OCI-LY7 (cell line): Measurements from ENCODE around the gene KCNJ11. TPM values are rescaled to one million over a fixed set of nuclear protein-coding genes. Genes with fewer than 3 reads are reported as not detected.
"Not testable (repeated sequence)": the region's sequence is repeated elsewhere in the genome, so short reads cannot be mapped to it uniquely, and the experiment has no call there.

Source experiments
- BruUV-seq: library from RNA; stranded (reverse); fragments of 400-500 nt; replicated peaks from 2 replicates; lab custom pipeline; 2021; lab: Mats Ljungman, UMichigan
- CTCF ChIA-PET: fragments of 300-600 bp; sonication (Branson Sonifier 250); formaldehyde crosslinking; loops from one replicate; lab custom pipeline; 2022; ENCODE audit warnings: antibody characterized with exemption; ENCODE audit not compliant: unreplicated experiment; lab: Charles Lee
- POLR2A ChIA-PET: fragments of 300-600 bp; sonication (Branson Sonifier 250); formaldehyde crosslinking; loops from one replicate; lab custom pipeline; 2022; ENCODE audit warnings: antibody characterized with exemption; lab: Charles Lee
- DNase-seq: peaks from one replicate; pipeline ENCODE4 v3.0.0-alpha.2; 2015; ENCODE audit warnings: low spot score
- H2AFZ ChIP-seq: fragments of 200-600 bp; sonication (generic), shearing (Covaris generic); 2 replicates; pipeline ENCODE4 v1.6.1; 2014; ENCODE audit warnings: mild to moderate bottlenecking, antibody characterized with exemption, low read length, moderate library complexity
- H3K27ac ChIP-seq: fragments of 200-600 bp; sonication (generic); 2 replicates; pipeline ENCODE4 v1.5.1; 2014; ENCODE audit warnings: mixed run types, low read depth, mild to moderate bottlenecking, moderate library complexity, low read length, inconsistent platforms; ENCODE audit not compliant: poor library complexity, severe bottlenecking
- H3K36me3 ChIP-seq: fragments of 200-600 bp; sonication (generic); 2 replicates; pipeline ENCODE4 v1.6.1; 2014; ENCODE audit warnings: mild to moderate bottlenecking, antibody characterized with exemption, low read length, moderate library complexity, mixed read lengths; ENCODE audit not compliant: insufficient read depth
- H3K4me1 ChIP-seq: fragments of 200-600 bp; sonication (generic); 2 replicates; pipeline ENCODE4 v1.5.1; 2014; ENCODE audit warnings: mild to moderate bottlenecking, low read length; ENCODE audit not compliant: insufficient read depth, poor library complexity, severe bottlenecking
- H3K4me2 ChIP-seq: fragments of 200-600 bp; sonication (generic); 2 replicates; pipeline ENCODE4 v1.6.1; 2014; ENCODE audit warnings: mild to moderate bottlenecking, low read length
- H3K4me3 ChIP-seq: fragments of 200-600 bp; sonication (generic); 2 replicates; pipeline ENCODE4 v1.5.1; 2014; ENCODE audit warnings: mild to moderate bottlenecking, low read depth, low read length; ENCODE audit not compliant: poor library complexity, severe bottlenecking
- H3K79me2 ChIP-seq: fragments of 200-600 bp; sonication (generic); 2 replicates; pipeline ENCODE4 v1.6.1; 2016; ENCODE audit warnings: low read depth, mild to moderate bottlenecking, low read length, moderate library complexity, mixed read lengths; ENCODE audit not compliant: insufficient read depth
- H3K9me2 ChIP-seq: fragments of 200-600 bp; sonication (generic); 2 replicates; pipeline ENCODE4 v1.6.1; 2016; ENCODE audit warnings: mild to moderate bottlenecking, low read length, mixed read lengths; ENCODE audit not compliant: insufficient read depth
- H3K9me3 ChIP-seq: fragments of 200-600 bp; sonication (generic); 2 replicates; pipeline ENCODE4 v1.6.1; 2014; ENCODE audit warnings: mild to moderate bottlenecking, mixed run types, low read length, mixed read lengths
- H4K20me1 ChIP-seq: fragments of 200-600 bp; sonication (generic); 2 replicates; pipeline ENCODE4 v1.6.1; 2014; ENCODE audit warnings: mild to moderate bottlenecking, antibody characterized with exemption, low read length, moderate library complexity, mixed read lengths; ENCODE audit not compliant: insufficient read depth
- EZH2phosphoT487 ChIP-seq: fragments of 200-600 bp; sonication (generic); IDR thresholded peaks from 2 replicates; pipeline ENCODE4 v1.6.1; 2018; ENCODE audit warnings: low read depth, borderline replicate concordance, mild to moderate bottlenecking, mixed run types, antibody characterized with exemption, low read length, moderate library complexity, mixed read lengths
- intact Hi-C: fragments of 100-400 bp; cut with micrococcal nuclease; formaldehyde crosslinking; loops from one replicate; pipeline ENCODE4 v1.10.0; 2022; ENCODE audit not compliant: unreplicated experiment
- total RNA-seq, 2 experiments: library from RNA; depleted of rRNA in 1 of 2; stranded (reverse); fragments of >200 nt in 1 of 2; shearing (Covaris generic) in 1 of 2; gene quantifications; 2 replicates each; pipeline ENCODE4 v1.2.3, GENCODE V29; 2014 to 2022
- TF ChIP-seq, protein P1 (sequence below): fragments of 200-600 bp; sonication (generic); conservative IDR thresholded peaks from 2 replicates; pipeline ENCODE4 v1.5.1; 2014; ENCODE audit warnings: mild to moderate bottlenecking, antibody characterized with exemption, low read length, moderate library complexity, mixed read lengths

KCNJ11 gene
- total RNA-seq, 2 experiments from 2014 or later, result 7.0 to 8.0 TPM

DNA sequence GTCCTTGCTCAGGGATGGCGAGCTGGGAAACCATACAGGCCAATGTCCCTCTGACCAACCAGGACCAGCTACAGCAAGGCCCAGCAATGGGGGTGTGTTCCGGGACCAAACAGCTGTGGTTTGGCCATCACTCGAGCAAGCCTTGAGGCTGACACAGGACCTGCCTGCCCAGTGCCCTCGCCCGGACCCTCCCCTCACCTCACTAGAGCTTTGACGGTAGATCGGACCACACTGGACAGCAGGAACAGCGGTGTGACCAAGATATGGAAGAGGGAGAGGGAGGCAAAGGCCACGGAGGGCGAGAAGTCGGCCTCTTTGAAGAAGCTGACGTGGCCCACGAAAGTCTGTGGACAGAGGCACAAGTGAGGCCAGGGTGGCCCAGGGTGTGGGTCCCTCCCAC, 42.2 kb upstream of the KCNJ11 start:
- CTCF ChIA-PET, result no interaction called here
- H3K4me2 ChIP-seq, result no peak overlapping the region

DNA sequence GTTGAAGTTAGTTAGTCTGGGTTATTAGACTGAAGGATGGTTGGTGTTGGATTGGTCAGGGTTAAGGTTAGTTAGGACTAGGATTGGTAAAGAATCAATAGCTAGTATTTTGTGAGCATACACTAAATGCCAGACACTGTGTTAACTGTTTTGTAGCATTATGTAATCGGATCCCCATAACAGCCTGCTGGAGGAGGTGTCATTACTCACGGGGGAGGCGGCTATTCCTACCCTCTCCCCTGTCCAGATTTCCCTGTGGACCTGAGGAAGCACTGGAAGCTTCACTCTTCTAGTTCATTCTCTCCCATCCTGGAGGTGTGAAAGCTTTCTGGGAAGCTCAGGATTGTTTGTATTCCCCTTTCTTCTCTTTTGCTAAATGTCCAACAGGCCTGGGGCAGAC, 40.5 kb upstream of the KCNJ11 start:
- Histone ChIP-seq H3K9me3 (no peaks in the 10 kb centered on the region), H3K79me2 (no peaks in the 10 kb centered on the region), H3K27ac (no peak overlapping the region), H4K20me1 (no peaks in the 10 kb centered on the region), H3K36me3 (no peaks in the 10 kb centered on the region), H3K4me1 (no peaks in the 10 kb centered on the region), H3K4me3 (no peak overlapping the region), H3K4me2 (no peak overlapping the region), H3K9me2 (no peaks in the 10 kb centered on the region), H2AFZ (no peak overlapping the region)
- CTCF ChIA-PET, result interaction anchor here (0.9 kb wide), 1 partner anchor 11 kb away, joined by 3 read pairs; no protein-coding TSS in a partner anchor
- no peak for TF ChIP-seq EZH2phosphoT487
- TF ChIP-seq, protein P1, sequence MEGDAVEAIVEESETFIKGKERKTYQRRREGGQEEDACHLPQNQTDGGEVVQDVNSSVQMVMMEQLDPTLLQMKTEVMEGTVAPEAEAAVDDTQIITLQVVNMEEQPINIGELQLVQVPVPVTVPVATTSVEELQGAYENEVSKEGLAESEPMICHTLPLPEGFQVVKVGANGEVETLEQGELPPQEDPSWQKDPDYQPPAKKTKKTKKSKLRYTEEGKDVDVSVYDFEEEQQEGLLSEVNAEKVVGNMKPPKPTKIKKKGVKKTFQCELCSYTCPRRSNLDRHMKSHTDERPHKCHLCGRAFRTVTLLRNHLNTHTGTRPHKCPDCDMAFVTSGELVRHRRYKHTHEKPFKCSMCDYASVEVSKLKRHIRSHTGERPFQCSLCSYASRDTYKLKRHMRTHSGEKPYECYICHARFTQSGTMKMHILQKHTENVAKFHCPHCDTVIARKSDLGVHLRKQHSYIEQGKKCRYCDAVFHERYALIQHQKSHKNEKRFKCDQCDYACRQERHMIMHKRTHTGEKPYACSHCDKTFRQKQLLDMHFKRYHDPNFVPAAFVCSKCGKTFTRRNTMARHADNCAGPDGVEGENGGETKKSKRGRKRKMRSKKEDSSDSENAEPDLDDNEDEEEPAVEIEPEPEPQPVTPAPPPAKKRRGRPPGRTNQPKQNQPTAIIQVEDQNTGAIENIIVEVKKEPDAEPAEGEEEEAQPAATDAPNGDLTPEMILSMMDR, result no peak
- POLR2A ChIA-PET, result interaction anchor here (0.7 to 0.9 kb wide), 2 partner anchors 28 to 91 kb away, joined by 3 to 4 read pairs; no protein-coding TSS in a partner anchor
- intact Hi-C loops, result no loop called here
- no TSS peak for BruUV-seq
- no peak for DNase-seq

More for the DNA sequence above, 42.2 kb upstream of the KCNJ11 start:
- H3K27ac ChIP-seq, result no peak overlapping the region
- no TSS peak for BruUV-seq
- intact Hi-C loops, result no loop called here
- H3K36me3 ChIP-seq, result no peaks in the 10 kb centered on the region
- TF ChIP-seq, protein P1, result no peak
- TF ChIP-seq EZH2phosphoT487, result no peak
- H3K9me2 ChIP-seq, result no peaks in the 10 kb centered on the region
- H3K9me3 ChIP-seq, result no peaks in the 10 kb centered on the region
- POLR2A ChIA-PET, result interaction anchor here (0.7 to 1.2 kb wide), 2 partner anchors 10 to 40 kb away, joined by 3 read pairs; no protein-coding TSS in a partner anchor
- no peaks in the 10 kb centered on the region for H3K4me1 ChIP-seq
- no peaks in the 10 kb centered on the region for H4K20me1 ChIP-seq
- DNase-seq, result no peak
- no peak overlapping the region for H3K4me3 ChIP-seq
- H3K79me2 ChIP-seq, result no peaks in the 10 kb centered on the region
- no peak overlapping the region for H2AFZ ChIP-seq

DNA sequence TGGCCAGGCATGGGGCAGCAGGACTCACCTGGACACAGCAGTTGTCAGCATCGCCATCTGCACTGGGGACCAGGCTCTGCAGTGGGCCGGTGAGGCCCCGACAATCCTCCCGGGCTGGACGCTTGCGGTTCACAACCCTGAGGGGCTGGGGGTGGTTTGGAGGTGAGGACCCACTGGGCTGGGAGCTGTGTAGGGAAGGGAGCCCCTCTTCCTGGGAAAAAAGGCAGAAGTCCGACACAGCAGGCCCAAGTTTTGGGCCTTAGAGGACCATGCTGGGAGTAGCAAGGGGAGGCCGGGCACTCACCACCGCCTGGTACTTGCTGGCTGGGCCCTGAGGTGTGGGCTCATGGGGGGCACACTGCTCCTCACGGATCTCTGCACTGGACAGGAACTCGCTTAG, 39.8 kb upstream of the KCNJ11 start:
- no peak overlapping the region for H3K27ac ChIP-seq
- no peak for TF ChIP-seq EZH2phosphoT487
- TF ChIP-seq, protein P1, result no peak
- DNase-seq, result no peak
- intact Hi-C loops, result no loop called here
- H3K9me2 ChIP-seq, result no peaks in the 10 kb centered on the region
- BruUV-seq, result no TSS peak
- ChIA-PET POLR2A (no interaction called here), CTCF (interaction anchor here (0.9 kb wide), 1 partner anchor 10 kb away, joined by 3 read pairs; no protein-coding TSS in a partner anchor)
- H3K4me2 ChIP-seq, result no peak overlapping the region
- no peaks in the 10 kb centered on the region for H3K4me1 ChIP-seq
- H3K79me2 ChIP-seq, result no peaks in the 10 kb centered on the region
- no peak overlapping the region for H3K4me3 ChIP-seq
- H3K36me3 ChIP-seq, result no peaks in the 10 kb centered on the region
- H3K9me3 ChIP-seq, result no peaks in the 10 kb centered on the region
- no peaks in the 10 kb centered on the region for H4K20me1 ChIP-seq
- H2AFZ ChIP-seq, result no peak overlapping the region

DNA sequence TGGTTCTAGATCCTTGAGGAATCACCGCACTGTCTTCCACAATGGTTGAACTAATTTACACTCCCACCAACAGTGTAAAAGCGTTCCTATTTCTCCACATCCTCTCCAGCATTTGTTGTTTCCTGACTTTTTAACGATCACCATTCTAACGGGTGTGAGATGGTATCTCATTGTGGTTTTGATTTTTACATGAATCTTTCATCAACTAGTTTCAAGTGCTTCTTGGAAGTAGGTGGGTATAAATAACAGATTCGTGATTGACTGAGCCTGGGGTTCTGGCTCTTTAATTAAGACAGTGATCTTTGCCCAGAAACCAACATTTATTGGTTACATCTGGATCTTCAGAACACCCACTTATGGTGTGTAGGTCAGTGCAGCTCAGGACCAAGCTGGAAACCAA, 37.8 kb upstream of the KCNJ11 start:
- BruUV-seq, H3K9me3 ChIP-seq, H3K4me2 ChIP-seq, H4K20me1 ChIP-seq, H3K27ac ChIP-seq, H3K4me1 ChIP-seq, CTCF ChIA-PET, DNase-seq, H3K79me2 ChIP-seq, H2AFZ ChIP-seq, H3K4me3 ChIP-seq, intact Hi-C loops, H3K36me3 ChIP-seq, H3K9me2 ChIP-seq: not testable (repeated sequence)
- POLR2A ChIA-PET, result interaction anchor here (0.7 kb wide), 1 partner anchor 26 kb away, joined by 3 read pairs; no protein-coding TSS in a partner anchor
